B cell (primary cell): ENCODE measurements around the gene PSTPIP1. TPM values are rescaled to one million over a fixed set of nuclear protein-coding genes. Genes with fewer than 3 reads are reported as not detected.

Source experiments
- ATAC-seq: fragments of 200-7000 bp; cut with Tn5 transposase; one replicate; pipeline ENCODE4 v1.10.0; 2021; ENCODE audit warnings: low read depth, mild to moderate bottlenecking, moderate number of reproducible peaks, moderate library complexity
- CTCF ChIA-PET: fragments of 350-600 bp; sonication (Branson Sonifier 250); formaldehyde crosslinking; loops from one replicate; lab custom pipeline; 2021; ENCODE audit warnings: antibody characterized with exemption, inconsistent platforms; lab: Charles Lee
- POLR2A ChIA-PET: fragments of 350-600 bp; sonication (Branson Sonifier 250); formaldehyde crosslinking; loops from one replicate; lab custom pipeline; 2021; ENCODE audit warnings: antibody characterized with exemption; lab: Charles Lee
- DNase-seq: peaks from one replicate; pipeline ENCODE4 v3.0.0; 2013
- H2AFZ ChIP-seq: 2 replicates; pipeline ENCODE4 v1.6.1; 2012; ENCODE audit warnings: mild to moderate bottlenecking, low read depth, low read length; ENCODE audit not compliant: insufficient read depth, poor library complexity, severe bottlenecking
- H3K27ac ChIP-seq, 2 donors: 1 replicate in 1 of 2; 2 replicates in 1 of 2; pipeline ENCODE4 v1.5.1; 2012 to 2013; ENCODE audit warnings: low read length in 2 of 2, mild to moderate bottlenecking in 2 of 2, moderate library complexity in 1 of 2
- H3K27me3 ChIP-seq, 4 experiments: fragments of 200-600 bp in 1 of 4; sonication (generic) in 1 of 4; replicated peaks in 1 of 4; 1 replicate in 2 of 4; 2 replicates in 2 of 4; pipeline versions ENCODE4 v1.6.1 to v1.7.0; 2013 to 2016; ENCODE audit warnings: low read length in 3 of 4, mild to moderate bottlenecking in 2 of 4, mixed read lengths in 1 of 4, moderate library complexity in 1 of 4; ENCODE audit not compliant: insufficient read depth in 4 of 4, control insufficient read depth in 3 of 4; ENCODE audit errors: control extremely low read depth in 1 of 4
- H3K36me3 ChIP-seq, 2 experiments: replicated peaks in 1 of 2; 1 replicate in 1 of 2; 2 replicates in 1 of 2; pipeline versions ENCODE4 v1.6.1 to v1.7.1; 2013; ENCODE audit warnings: low read length in 1 of 2; ENCODE audit not compliant: insufficient read depth in 2 of 2, control insufficient read depth in 1 of 2; ENCODE audit errors: control extremely low read depth in 1 of 2, extremely low read depth in 1 of 2
- H3K4me1 ChIP-seq, 2 donors: fragments of 200-600 bp in 1 of 2; sonication (generic) in 1 of 2; 1 replicate in 1 of 2; 2 replicates in 1 of 2; pipeline versions ENCODE4 v1.5.1 to v1.6.1; 2013 to 2017; ENCODE audit warnings: low read length in 2 of 2; ENCODE audit not compliant: control insufficient read depth in 2 of 2, insufficient read depth in 2 of 2
- H3K4me2 ChIP-seq: replicated peaks from 2 replicates; pipeline ENCODE3; 2012; ENCODE audit warnings: mild to moderate bottlenecking, low read depth, low read length; ENCODE audit not compliant: poor library complexity, severe bottlenecking
- H3K4me3 ChIP-seq, 5 experiments: fragments of 200-600 bp in 1 of 5; sonication (generic) in 1 of 5; 1 replicate in 3 of 5; 2 replicates in 2 of 5; pipeline versions ENCODE4 v1.5.1 to v1.7.0; 2011 to 2016; ENCODE audit warnings: low read length in 4 of 5, mild to moderate bottlenecking in 4 of 5, low read depth in 2 of 5, control low read depth in 1 of 5, moderate library complexity in 1 of 5; ENCODE audit not compliant: insufficient read depth in 1 of 5; ENCODE audit errors: control extremely low read depth in 1 of 5, extremely low read depth in 1 of 5
- H3K79me2 ChIP-seq: fragments of 200-600 bp; sonication (generic); one replicate; pipeline ENCODE4 v1.6.0; 2016; ENCODE audit warnings: low read length; ENCODE audit not compliant: control insufficient read depth, insufficient read depth
- H3K9ac ChIP-seq: fragments of 200-600 bp; sonication (generic); 2 replicates; pipeline ENCODE4 v1.6.1; 2017; ENCODE audit warnings: mild to moderate bottlenecking, low read length, moderate library complexity
- H3K9me3 ChIP-seq, 3 donors: one replicate each; pipeline versions ENCODE4 v1.6.1 to v1.7.1; 2013; ENCODE audit warnings: low read length in 2 of 3; ENCODE audit not compliant: control insufficient read depth in 2 of 3, insufficient read depth in 1 of 3; ENCODE audit errors: control extremely low read depth in 1 of 3
- H4K20me1 ChIP-seq: 2 replicates; pipeline ENCODE4 v1.6.0; 2012; ENCODE audit warnings: mild to moderate bottlenecking, low read length; ENCODE audit not compliant: insufficient read depth, control insufficient read depth, poor library complexity, severe bottlenecking
- H3K27ac Mint-ChIP-seq: one replicate; pipeline ENCODE4 v1.8.0; 2021; ENCODE audit warnings: mixed read lengths
- H3K27me3 Mint-ChIP-seq: one replicate; pipeline ENCODE4 v1.8.0; 2021; ENCODE audit warnings: mixed read lengths
- H3K4me1 Mint-ChIP-seq: one replicate; pipeline ENCODE4 v1.8.0; 2021; ENCODE audit warnings: mixed read lengths
- H3K4me3 Mint-ChIP-seq: one replicate; pipeline ENCODE4 v1.8.0; 2021; ENCODE audit warnings: mixed read lengths
- H3K9me3 Mint-ChIP-seq: one replicate; pipeline ENCODE4 v1.8.0; 2022; ENCODE audit warnings: mixed read lengths; ENCODE audit not compliant: insufficient read depth
- EZH2 ChIP-seq: IDR thresholded peaks from 2 replicates; pipeline ENCODE4 v1.6.1; 2012; ENCODE audit warnings: borderline replicate concordance, low read depth, mild to moderate bottlenecking, moderate library complexity, low read length; ENCODE audit not compliant: insufficient read depth, poor library complexity, severe bottlenecking
- WGBS: methylation state at CpG from one replicate; pipeline ENCODE4 v1.1.5; 2013; ENCODE audit warnings: missing lambda C conversion rate; ENCODE audit not compliant: insufficient coverage; 5-methylcytosine and 5-hydroxymethylcytosine counted together
- intact Hi-C: fragments of 100-400 bp; cut with micrococcal nuclease; formaldehyde crosslinking; loops from one replicate; pipeline ENCODE4 v1.10.0; 2022
- polyA plus RNA-seq: library from polyadenylated mRNA; depleted of rRNA; stranded (reverse); fragments of >200 nt; gene quantifications from 2 replicates; pipeline ENCODE4 v1.2.3, GENCODE V29; 2012
- total RNA-seq, 2 donors: library from RNA; stranded (reverse); fragments of 120-200 nt in 1 of 2; gene quantifications; 1 replicate in 1 of 2; 2 replicates in 1 of 2; pipeline versions ENCODE4 v1.2.3 to v1.2.4, GENCODE V29; 2013 to 2022
- TF ChIP-seq, protein P1 (sequence below): fragments of 200-600 bp; IDR thresholded peaks from one replicate; pipeline ENCODE4 v1.8.0; 2022; ENCODE audit warnings: antibody characterized with exemption, mild to moderate bottlenecking

The PSTPIP1 gene
- total and polyA plus RNA-seq, 2 donors (not counting 1 experiment from before 2014, with no cell fraction given): 69.0 to 79.3 TPM

DNA sequence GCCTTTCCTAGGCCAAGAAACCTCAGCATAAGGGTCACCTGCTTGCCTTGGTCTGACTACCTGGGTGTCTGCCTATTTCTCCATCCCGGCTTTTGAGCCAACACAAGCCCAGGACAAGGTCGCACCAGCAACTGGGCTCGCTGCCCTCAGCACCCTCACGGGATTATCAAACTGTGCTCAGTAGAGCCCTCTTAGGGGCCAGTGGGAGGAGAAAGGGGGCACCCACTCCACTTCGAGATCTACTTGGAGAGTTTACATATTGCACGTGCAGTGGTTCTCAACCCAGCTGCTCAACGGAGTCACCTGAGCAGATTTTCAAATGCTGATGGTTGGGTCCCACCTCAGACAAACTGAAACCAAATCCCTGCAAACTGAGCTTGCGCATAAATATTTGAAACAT is 44.9 kb downstream of the PSTPIP1 start:
- no peak for TF ChIP-seq EZH2
- TF ChIP-seq, protein P1, sequence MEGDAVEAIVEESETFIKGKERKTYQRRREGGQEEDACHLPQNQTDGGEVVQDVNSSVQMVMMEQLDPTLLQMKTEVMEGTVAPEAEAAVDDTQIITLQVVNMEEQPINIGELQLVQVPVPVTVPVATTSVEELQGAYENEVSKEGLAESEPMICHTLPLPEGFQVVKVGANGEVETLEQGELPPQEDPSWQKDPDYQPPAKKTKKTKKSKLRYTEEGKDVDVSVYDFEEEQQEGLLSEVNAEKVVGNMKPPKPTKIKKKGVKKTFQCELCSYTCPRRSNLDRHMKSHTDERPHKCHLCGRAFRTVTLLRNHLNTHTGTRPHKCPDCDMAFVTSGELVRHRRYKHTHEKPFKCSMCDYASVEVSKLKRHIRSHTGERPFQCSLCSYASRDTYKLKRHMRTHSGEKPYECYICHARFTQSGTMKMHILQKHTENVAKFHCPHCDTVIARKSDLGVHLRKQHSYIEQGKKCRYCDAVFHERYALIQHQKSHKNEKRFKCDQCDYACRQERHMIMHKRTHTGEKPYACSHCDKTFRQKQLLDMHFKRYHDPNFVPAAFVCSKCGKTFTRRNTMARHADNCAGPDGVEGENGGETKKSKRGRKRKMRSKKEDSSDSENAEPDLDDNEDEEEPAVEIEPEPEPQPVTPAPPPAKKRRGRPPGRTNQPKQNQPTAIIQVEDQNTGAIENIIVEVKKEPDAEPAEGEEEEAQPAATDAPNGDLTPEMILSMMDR: no peak
- Histone ChIP-seq H4K20me1 (peaks cover 55% of the 10 kb centered on the region), H3K9ac (no peak overlapping the region), H3K79me2 (peaks cover 19% of the 10 kb centered on the region), H3K36me3 (peaks cover 10 to 76% of the 10 kb centered on the region in 2 experiments), H3K4me2 (no peak overlapping the region), H3K4me3 (no peak overlapping the region), H3K27ac (peak overlapping the region in 1 of 2 donors; percentile 16), H2AFZ (no peak overlapping the region), H3K27me3 (no peaks in the 10 kb centered on the region), H3K4me1 (peaks cover under 1 to 20% of the 10 kb centered on the region in 2 donors), H3K9me3 (peaks cover 0 to 17% (median 0%) of the 10 kb centered on the region in 3 donors)
- 90% methylated on average over 2 of the region's 8 CpGs for WGBS
- H3K9me3 Mint-ChIP-seq: no peaks in the 10 kb centered on the region
- H3K27ac Mint-ChIP-seq: peak overlapping the region; percentile 26
- no peak overlapping the region for H3K4me3 Mint-ChIP-seq
- DNase-seq (no peak), ATAC-seq (no peak)
- H3K4me1 Mint-ChIP-seq: peaks cover 30% of the 10 kb centered on the region
- ChIA-PET CTCF (no interaction called here), POLR2A (no interaction called here)
- intact Hi-C loops: no loop called here
- H3K27me3 Mint-ChIP-seq: no peaks in the 10 kb centered on the region

DNA sequence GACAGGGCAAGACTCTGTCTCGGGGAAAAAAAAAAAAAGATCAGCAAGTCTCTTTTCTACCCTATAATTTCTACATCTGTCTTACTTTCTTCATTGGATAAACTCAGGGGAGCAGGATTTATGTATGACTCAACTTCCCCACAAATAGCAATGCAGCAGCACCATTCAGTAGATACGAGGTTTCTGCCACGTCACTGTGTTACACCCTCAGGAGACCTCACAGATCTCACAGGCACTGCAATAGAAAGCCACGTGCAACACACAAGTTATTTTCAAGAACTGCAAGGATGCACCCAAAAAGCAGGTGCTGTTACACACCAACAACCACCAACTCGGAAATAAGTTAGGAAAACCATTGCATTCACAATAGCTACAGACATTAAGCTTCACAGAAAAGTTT is 45.7 kb downstream of the PSTPIP1 start:
- no peak for DNase-seq
- Histone ChIP-seq H3K27me3 (no peaks in the 10 kb centered on the region), H3K4me3 (no peak overlapping the region), H3K79me2 (peaks cover 28% of the 10 kb centered on the region), H4K20me1 (peaks cover 53% of the 10 kb centered on the region), H3K9ac (no peak overlapping the region), H3K27ac (no peak overlapping the region), H3K36me3 (peaks cover 10 to 76% of the 10 kb centered on the region in 2 experiments), H3K9me3 (peaks cover 0 to 17% (median 0%) of the 10 kb centered on the region in 3 donors), H3K4me2 (no peak overlapping the region), H3K4me1 (peaks cover 6 to 21% of the 10 kb centered on the region in 2 donors), H2AFZ (no peak overlapping the region)
- no peaks in the 10 kb centered on the region for H3K27me3 Mint-ChIP-seq
- H3K27ac Mint-ChIP-seq: peak overlapping the region; percentile 89
- H3K9me3 Mint-ChIP-seq: no peaks in the 10 kb centered on the region
- intact Hi-C loops: no loop called here
- CTCF ChIA-PET: interaction anchor here (0.8 to 1.0 kb wide), 2 partner anchors 10 to 17 kb away, joined by 3 read pairs; no protein-coding TSS in a partner anchor
- 56% methylated on average over 3 of the region's 5 CpGs for WGBS
- TF ChIP-seq, protein P1: no peak
- TF ChIP-seq EZH2: no peak
- ATAC-seq: peak; percentile 34
- H3K4me3 Mint-ChIP-seq: peak overlapping the region; percentile 8
- H3K4me1 Mint-ChIP-seq: peaks cover 38% of the 10 kb centered on the region
- POLR2A ChIA-PET: no interaction called here
